Left ventricle myocardium inferior (tissue), 1 donor: Measurements from ENCODE around the gene CA9. TPM values are rescaled to one million over a fixed set of nuclear protein-coding genes. Genes with fewer than 3 reads are reported as not detected.

ENCODE experiments used
- DNase-seq: peaks from one replicate; pipeline ENCODE4 v3.0.0-alpha.2; 2020
- H3K27ac ChIP-seq: fragments of 200-600 bp; replicated peaks from 2 replicates; pipeline ENCODE4 v1.8.0; 2021
- H3K27me3 ChIP-seq: fragments of 200-600 bp; 2 replicates; pipeline ENCODE4 v1.8.0; 2021; ENCODE audit warnings: low read depth
- H3K36me3 ChIP-seq: fragments of 200-600 bp; 2 replicates; pipeline ENCODE4 v1.8.0; 2021
- H3K4me1 ChIP-seq: fragments of 200-600 bp; 2 replicates; pipeline ENCODE4 v1.8.0; 2021
- H3K4me3 ChIP-seq: fragments of 200-600 bp; 2 replicates; pipeline ENCODE4 v1.8.0; 2021; ENCODE audit warnings: mild to moderate bottlenecking, moderate library complexity
- H3K9me3 ChIP-seq: fragments of 200-600 bp; replicated peaks from 2 replicates; pipeline ENCODE4 v1.8.0; 2021
- intact Hi-C: fragments of 100-400 bp; cut with micrococcal nuclease; formaldehyde crosslinking; loops from one replicate; pipeline ENCODE4 v1.11.0; 2022
- total RNA-seq: library from RNA; stranded (reverse); fragmentation: NEBNext Ultra II Directional; extraction: Animal tissue kit (Norgen Biotek cat#: 25700); gene quantifications from one replicate; pipeline ENCODE4 v1.2.1, GENCODE V29; 2021
- TF ChIP-seq, protein P1 (sequence below): fragments of 200-600 bp; IDR thresholded peaks from 2 replicates; pipeline ENCODE4 v1.8.0; 2021; ENCODE audit warnings: antibody characterized with exemption, mild to moderate bottlenecking, borderline replicate concordance
- donor health status: DM: no; HTN: yes; CAD: no; lungs with severe emphysema.

Gene CA9
- total RNA-seq, 1 donor from 2014 or later = not detected

DNA sequence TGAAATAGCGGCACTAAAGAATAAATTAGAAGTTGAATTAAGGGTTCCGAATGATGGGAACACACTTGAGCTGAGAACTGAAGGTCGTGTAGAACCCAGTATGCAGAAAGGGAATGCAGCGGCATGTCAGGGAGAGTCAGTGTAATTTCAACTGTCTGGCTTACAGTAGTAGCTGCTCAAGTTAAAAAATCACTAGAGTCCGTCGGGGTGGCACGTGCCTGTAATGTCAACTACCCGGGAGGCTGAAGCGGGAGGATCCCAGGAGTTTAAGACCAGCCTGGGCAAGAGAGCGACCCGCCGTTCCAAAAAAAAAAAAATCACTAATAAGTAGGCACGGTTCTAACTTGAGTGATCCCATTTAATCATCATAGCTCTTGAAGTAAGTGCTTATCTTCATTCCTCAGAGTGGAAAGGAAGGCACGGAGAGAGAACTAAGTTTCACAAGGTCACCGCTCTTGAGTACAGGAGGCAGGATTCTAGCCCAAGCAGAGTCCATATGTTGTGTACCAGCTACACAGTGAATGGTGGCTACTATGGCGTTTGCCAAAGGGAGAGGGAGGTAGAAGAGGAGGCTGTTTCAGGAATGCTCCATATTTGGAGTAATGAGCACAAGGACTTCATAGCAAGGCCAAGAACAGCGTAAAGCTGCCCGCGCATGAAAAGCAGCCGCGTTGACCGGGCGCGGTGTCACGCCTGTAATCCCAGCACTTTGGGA lies 16.7 kb upstream of the CA9 start:
- no peaks in the 10 kb centered on the region for H3K9me3 ChIP-seq
- intact Hi-C loops = loop anchor here (5.0 kb wide), 1 partner anchor 35 kb away; no protein-coding TSS in a partner anchor
- DNase-seq = no peak
- no peaks in the 10 kb centered on the region for H3K27me3 ChIP-seq
- peak overlapping the region; percentile 99 for H3K27ac ChIP-seq
- peaks cover 12% of the 10 kb centered on the region for H3K36me3 ChIP-seq
- H3K4me1 ChIP-seq = peaks cover 47% of the 10 kb centered on the region
- TF ChIP-seq, protein P1, sequence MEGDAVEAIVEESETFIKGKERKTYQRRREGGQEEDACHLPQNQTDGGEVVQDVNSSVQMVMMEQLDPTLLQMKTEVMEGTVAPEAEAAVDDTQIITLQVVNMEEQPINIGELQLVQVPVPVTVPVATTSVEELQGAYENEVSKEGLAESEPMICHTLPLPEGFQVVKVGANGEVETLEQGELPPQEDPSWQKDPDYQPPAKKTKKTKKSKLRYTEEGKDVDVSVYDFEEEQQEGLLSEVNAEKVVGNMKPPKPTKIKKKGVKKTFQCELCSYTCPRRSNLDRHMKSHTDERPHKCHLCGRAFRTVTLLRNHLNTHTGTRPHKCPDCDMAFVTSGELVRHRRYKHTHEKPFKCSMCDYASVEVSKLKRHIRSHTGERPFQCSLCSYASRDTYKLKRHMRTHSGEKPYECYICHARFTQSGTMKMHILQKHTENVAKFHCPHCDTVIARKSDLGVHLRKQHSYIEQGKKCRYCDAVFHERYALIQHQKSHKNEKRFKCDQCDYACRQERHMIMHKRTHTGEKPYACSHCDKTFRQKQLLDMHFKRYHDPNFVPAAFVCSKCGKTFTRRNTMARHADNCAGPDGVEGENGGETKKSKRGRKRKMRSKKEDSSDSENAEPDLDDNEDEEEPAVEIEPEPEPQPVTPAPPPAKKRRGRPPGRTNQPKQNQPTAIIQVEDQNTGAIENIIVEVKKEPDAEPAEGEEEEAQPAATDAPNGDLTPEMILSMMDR = no peak
- peak overlapping the region; percentile 98 for H3K4me3 ChIP-seq

DNA sequence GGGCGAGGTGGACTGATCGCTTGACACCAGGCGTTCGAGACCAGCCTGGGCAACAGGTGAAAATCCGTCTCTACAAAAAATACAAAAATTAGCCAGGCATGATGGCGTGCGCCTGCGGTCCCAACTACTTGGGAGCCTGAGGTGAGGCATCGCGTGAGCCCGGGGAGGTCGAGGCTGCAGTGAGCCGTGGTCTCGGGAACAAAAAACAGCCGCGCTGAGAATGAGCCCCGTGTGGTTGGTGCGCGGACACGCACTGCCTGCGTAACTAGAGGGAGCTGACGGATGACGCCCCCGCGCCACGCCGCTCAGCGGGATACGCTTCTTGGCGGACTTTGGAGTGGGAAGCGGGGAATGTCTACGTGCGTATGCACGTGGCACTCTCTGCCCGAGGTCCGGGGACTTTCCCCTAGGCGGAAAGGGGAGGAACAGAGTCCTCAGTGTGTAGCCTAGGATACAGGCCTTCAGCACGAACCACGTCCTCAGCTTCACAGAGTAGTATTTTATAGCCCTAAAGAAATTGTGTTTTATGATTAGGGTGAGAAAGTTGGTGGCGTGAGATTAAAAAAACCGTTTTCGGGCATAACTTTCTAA lies 16.1 kb upstream of the CA9 start, which contains the start of gene RMRP:
RMRP (minus strand) TSS at position 474 of the 591 bp plus-strand sequence.
- no peaks in the 10 kb centered on the region for H3K9me3 ChIP-seq
- H3K27me3 ChIP-seq = no peaks in the 10 kb centered on the region
- H3K4me3 ChIP-seq = peak within 1 kb of the TSS; percentile 98
- H3K27ac ChIP-seq = peak within 1 kb of the TSS; percentile 99
- intact Hi-C loops = loop anchor here (5.0 kb wide), 1 partner anchor 35 kb away; no protein-coding TSS in a partner anchor
- peaks cover 47% of the 10 kb centered on the region for H3K4me1 ChIP-seq
- DNase-seq = peak; percentile 97
- TF ChIP-seq, protein P1 = peak; percentile 62
- peaks cover 12% of the 10 kb centered on the region for H3K36me3 ChIP-seq

DNA sequence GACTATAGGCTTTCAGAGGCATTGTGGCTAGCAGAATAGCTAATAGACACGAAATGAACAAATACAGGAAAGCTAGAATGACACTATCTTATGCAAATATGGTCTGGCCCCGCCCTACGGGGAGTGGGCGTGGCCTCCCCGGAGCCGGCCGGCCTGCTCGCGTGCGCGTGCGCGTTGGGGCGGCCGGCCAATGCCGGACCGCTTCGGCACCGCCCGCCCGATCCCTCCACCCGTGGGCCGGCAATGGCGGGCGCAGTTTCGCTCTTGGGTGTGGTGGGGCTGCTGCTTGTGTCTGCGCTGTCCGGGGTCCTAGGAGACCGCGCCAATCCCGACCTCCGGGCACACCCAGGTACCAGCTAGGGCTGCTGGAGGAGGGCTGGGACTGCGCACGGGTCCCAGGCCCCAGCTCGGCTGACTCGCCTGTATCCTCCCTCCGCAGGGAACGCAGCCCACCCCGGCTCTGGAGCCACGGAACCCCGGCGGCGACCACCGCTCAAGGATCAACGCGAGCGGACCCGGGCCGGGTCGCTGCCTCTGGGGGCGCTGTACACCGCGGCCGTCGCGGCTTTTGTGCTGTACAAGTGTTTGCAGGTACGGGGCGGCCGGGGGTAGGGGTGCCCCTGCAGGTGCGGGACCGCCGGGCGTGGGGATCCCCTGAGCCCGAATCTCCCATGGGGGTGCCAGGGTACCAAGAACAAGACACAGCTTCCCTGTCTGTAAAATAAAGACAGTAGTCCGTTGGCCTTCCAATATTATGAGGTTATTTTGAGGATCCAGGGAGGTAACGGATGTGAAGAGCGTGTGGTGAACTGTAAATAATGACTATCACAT lies 15.4 kb upstream of the CA9 start, which contains the start of gene CCDC107:
CCDC107 (plus strand) TSS at position 156 of the 831 bp plus-strand sequence; CDS start at position 244, 88 bp downstream.
- intact Hi-C loops = loop anchor here (5.0 kb wide), 1 partner anchor 34 kb away; no protein-coding TSS in a partner anchor
- peak within 1 kb of the TSS; percentile 99 for H3K27ac ChIP-seq
- no peaks in the 10 kb centered on the region for H3K27me3 ChIP-seq
- H3K9me3 ChIP-seq = no peaks in the 10 kb centered on the region
- peak within 1 kb of the TSS; percentile 98 for H3K4me3 ChIP-seq
- H3K36me3 ChIP-seq = peaks cover 12% of the 10 kb centered on the region
- peak; percentile 87 for DNase-seq
- TF ChIP-seq, protein P1 = peak; percentile 71
- H3K4me1 ChIP-seq = peaks cover 47% of the 10 kb centered on the region

DNA sequence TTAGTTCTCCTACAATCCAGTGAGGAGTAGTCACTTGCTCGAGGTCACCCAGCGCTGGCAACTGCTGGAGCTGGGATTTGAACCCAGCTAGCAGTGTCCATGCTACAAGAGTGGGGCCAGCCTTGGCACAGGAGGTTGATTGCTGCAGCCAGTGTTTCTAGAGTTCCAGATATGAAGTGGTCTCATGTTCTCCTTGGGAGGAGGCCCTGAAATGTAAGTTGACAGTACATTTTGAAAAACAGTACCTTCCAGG lies 14.8 kb upstream of the CA9 start:
- DNase-seq = peak; percentile 42
- Histone ChIP-seq H3K36me3 (peaks cover 12% of the 10 kb centered on the region), H3K27me3 (no peaks in the 10 kb centered on the region), H3K4me3 (peak overlapping the region; percentile 98), H3K27ac (peak overlapping the region; percentile 99), H3K4me1 (peaks cover 47% of the 10 kb centered on the region), H3K9me3 (no peaks in the 10 kb centered on the region)
- intact Hi-C loops = loop anchor here (5.0 kb wide), 1 partner anchor 33 kb away; no protein-coding TSS in a partner anchor
- TF ChIP-seq, protein P1 = no peak

GRCh38 chr9:35659340-35659739 lies 14.4 kb upstream of the CA9 start:
- Histone ChIP-seq H3K4me3 (peak overlapping the region; percentile 98), H3K4me1 (peaks cover 47% of the 10 kb centered on the region), H3K27ac (peak overlapping the region; percentile 99), H3K9me3 (no peaks in the 10 kb centered on the region), H3K36me3 (peaks cover 12% of the 10 kb centered on the region), H3K27me3 (no peaks in the 10 kb centered on the region)
- no peak for DNase-seq
- TF ChIP-seq, protein P1 = no peak
- intact Hi-C loops = loop anchor here (5.0 kb wide), 1 partner anchor 33 kb away; no protein-coding TSS in a partner anchor
